ENCODE results near the gene NXN.
"Not testable (repeated sequence)": the region's sequence is repeated elsewhere in the genome, so short reads cannot be mapped to it uniquely, and the experiment has no call there.

Gene NXN

GRCh38 chr17:1005361-1005946 lies 25.9 kb upstream of the NXN start:
- peak in 1 of 2 experiments; percentile 4 for DNase-seq

GRCh38 chr17:1004769-1005295 lies 25.3 kb upstream of the NXN start:
- DNase-seq: no peak

GRCh38 chr17:1003972-1004768 lies 24.6 kb upstream of the NXN start:
- DNase-seq: no peak

- no peak for DNase-seq
Measured at GRCh38 chr17:1003633-1003971, 24.0 kb upstream of the NXN start.

- DNase-seq: no peak
Measured at GRCh38 chr17:1002771-1003555, 23.4 kb upstream of the NXN start.

- DNase-seq: no peak
Measured at GRCh38 chr17:1002412-1002753, 22.8 kb upstream of the NXN start.

- no peak for DNase-seq
Measured at GRCh38 chr17:1001640-1002411, 22.2 kb upstream of the NXN start.

- no peak for DNase-seq
Measured at GRCh38 chr17:1000597-1001461, 21.3 kb upstream of the NXN start.

- DNase-seq: no peak
Measured at GRCh38 chr17:998111-998510, 18.5 kb upstream of the NXN start.

- peak; percentile 77 to 80 for DNase-seq
Measured at GRCh38 chr17:996554-997344, 17.2 kb upstream of the NXN start, which contains the start of gene TIMM22. Gene TIMM22, plus strand, starts transcription at chr17:997129. Its CDS starts 14 bp downstream, at chr17:997143.

GRCh38 chr17:995324-995723 lies 15.7 kb upstream of the NXN start:
- DNase-seq: not testable (repeated sequence)

GRCh38 chr17:992933-993332 lies 13.4 kb upstream of the NXN start:
- no peak for DNase-seq

GRCh38 chr17:988561-988960 lies 9.0 kb upstream of the NXN start:
- no peak for DNase-seq

- DNase-seq: no peak
Measured at GRCh38 chr17:987931-988330, 8.4 kb upstream of the NXN start.

GRCh38 chr17:986322-986929 lies 6.8 kb upstream of the NXN start:
- no peak for DNase-seq

- no peak for DNase-seq
Measured at GRCh38 chr17:983921-984320, 4.3 kb upstream of the NXN start.

GRCh38 chr17:981292-981658 lies 1.7 kb upstream of the NXN start:
- no peak for DNase-seq

GRCh38 chr17:980406-981291 lies 1.1 kb upstream of the NXN start:
- peak; percentile 36 to 55 for DNase-seq

- no peak for DNase-seq
Measured at GRCh38 chr17:979212-979538, 401 bp downstream of the NXN start.

All from NCI-H187 (cell line).